ENCODE measurements around the gene MVP.
A peak's percentile ranks its signal among the peaks of the same experiment; 100 is the strongest.
"Not testable (repeated sequence)": the region's sequence is repeated elsewhere in the genome, so short reads cannot be mapped to it uniquely, and the experiment has no call there.

The MVP gene

GRCh38 chr16:29881050-29881449 lies 60.8 kb downstream of the MVP start:
- peaks cover 4% of the 10 kb centered on the region; the same call in 1 of the 2 replicates for H3K4me1 ChIP-seq (ENCODE audit: insufficient read depth, low read length)
- 94% methylated on average over 3 of the region's 3 CpGs for WGBS
- H3K9me3 ChIP-seq (ENCODE audit: insufficient read depth, low read depth, low read length) = no peaks in the 10 kb centered on the region
- H3K4me3 ChIP-seq (ENCODE audit: low read length) = no peak overlapping the region
- H3K27ac ChIP-seq (ENCODE audit: low read depth, low read length) = no peak overlapping the region
- H3K36me3 ChIP-seq (ENCODE audit: insufficient read depth, low read length) = peaks cover 14% of the 10 kb centered on the region
- peaks cover 9% of the 10 kb centered on the region for H3K27me3 ChIP-seq (ENCODE audit: insufficient read depth, low read length)
- H3K9ac ChIP-seq (ENCODE audit: low read depth, low read length) = no peak overlapping the region

GRCh38 chr16:29883987-29884386 lies 63.7 kb downstream of the MVP start:
- no peak overlapping the region for H3K27ac ChIP-seq (ENCODE audit: low read depth, low read length)
- 94% methylated on average over 6 of the region's 6 CpGs for WGBS
- peaks cover 14% of the 10 kb centered on the region for H3K36me3 ChIP-seq (ENCODE audit: insufficient read depth, low read length)
- no peak overlapping the region for H3K4me3 ChIP-seq (ENCODE audit: low read length)
- no peaks in the 10 kb centered on the region for H3K4me1 ChIP-seq (ENCODE audit: insufficient read depth, low read length)
- H3K27me3 ChIP-seq (ENCODE audit: insufficient read depth, low read length) = no peaks in the 10 kb centered on the region
- H3K9me3 ChIP-seq (ENCODE audit: insufficient read depth, low read depth, low read length) = no peaks in the 10 kb centered on the region
- no peak overlapping the region for H3K9ac ChIP-seq (ENCODE audit: low read depth, low read length)

GRCh38 chr16:29889372-29889771 lies 69.1 kb downstream of the MVP start:
- not testable (repeated sequence) for H3K9me3 ChIP-seq (ENCODE audit: insufficient read depth, low read depth, low read length); H3K27me3 ChIP-seq (ENCODE audit: insufficient read depth, low read length); H3K4me1 ChIP-seq (ENCODE audit: insufficient read depth, low read length); H3K9ac ChIP-seq (ENCODE audit: low read depth, low read length); H3K36me3 ChIP-seq (ENCODE audit: insufficient read depth, low read length); H3K27ac ChIP-seq (ENCODE audit: low read depth, low read length); H3K4me3 ChIP-seq (ENCODE audit: low read length)
- WGBS = 94% methylated on average over 3 of the region's 3 CpGs

GRCh38 chr16:29891525-29892457 lies 71.5 kb downstream of the MVP start:
- H3K27me3 ChIP-seq (ENCODE audit: insufficient read depth, low read length) = no peaks in the 10 kb centered on the region
- H3K4me1 ChIP-seq (ENCODE audit: insufficient read depth, low read length) = no peaks in the 10 kb centered on the region
- peak overlapping the region; percentile 14; the same call in 1 of the 2 replicates for H3K9ac ChIP-seq (ENCODE audit: low read depth, low read length)
- H3K4me3 ChIP-seq (ENCODE audit: low read length) = no peak overlapping the region
- no peak overlapping the region for H3K27ac ChIP-seq (ENCODE audit: low read depth, low read length)
- H3K36me3 ChIP-seq (ENCODE audit: insufficient read depth, low read length) = peaks cover 9% of the 10 kb centered on the region; the same call in 1 of the 2 replicates
- WGBS = 84% methylated on average over 10 of the region's 10 CpGs
- H3K9me3 ChIP-seq (ENCODE audit: insufficient read depth, low read depth, low read length) = no peaks in the 10 kb centered on the region

- no peaks in the 10 kb centered on the region for H3K27me3 ChIP-seq (ENCODE audit: insufficient read depth, low read length)
- peaks cover 9% of the 10 kb centered on the region; the same call in 1 of the 2 replicates for H3K36me3 ChIP-seq (ENCODE audit: insufficient read depth, low read length)
- H3K9ac ChIP-seq (ENCODE audit: low read depth, low read length) = no peak overlapping the region
- WGBS = 93% methylated on average over 6 of the region's 6 CpGs
- 0 out of 2 replicates have a peak, but pooled peaks cover under 1% of the 10 kb centered on the region for H3K4me1 ChIP-seq (ENCODE audit: insufficient read depth, low read length)
- H3K4me3 ChIP-seq (ENCODE audit: low read length) = no peak overlapping the region
- no peaks in the 10 kb centered on the region for H3K9me3 ChIP-seq (ENCODE audit: insufficient read depth, low read depth, low read length)
- no peak overlapping the region for H3K27ac ChIP-seq (ENCODE audit: low read depth, low read length)
These were observed 72.2 kb downstream of the MVP start for GRCh38 chr16:29892458-29892813.

GRCh38 chr16:29893553-29893952 lies 73.3 kb downstream of the MVP start:
- no peak overlapping the region for H3K4me3 ChIP-seq (ENCODE audit: low read length)
- H3K4me1 ChIP-seq (ENCODE audit: insufficient read depth, low read length) = peaks cover 11% of the 10 kb centered on the region; the same call in 1 of the 2 replicates
- WGBS = 95% methylated on average over 3 of the region's 3 CpGs
- H3K36me3 ChIP-seq (ENCODE audit: insufficient read depth, low read length) = peaks cover 9% of the 10 kb centered on the region; the same call in 1 of the 2 replicates
- H3K27ac ChIP-seq (ENCODE audit: low read depth, low read length) = no peak overlapping the region
- H3K9me3 ChIP-seq (ENCODE audit: insufficient read depth, low read depth, low read length) = no peaks in the 10 kb centered on the region
- H3K9ac ChIP-seq (ENCODE audit: low read depth, low read length) = no peak overlapping the region
- H3K27me3 ChIP-seq (ENCODE audit: insufficient read depth, low read length) = no peaks in the 10 kb centered on the region

GRCh38 chr16:29894352-29894751 lies 74.1 kb downstream of the MVP start:
- no peaks in the 10 kb centered on the region for H3K27me3 ChIP-seq (ENCODE audit: insufficient read depth, low read length)
- H3K4me3 ChIP-seq (ENCODE audit: low read length) = no peak overlapping the region
- H3K9ac ChIP-seq (ENCODE audit: low read depth, low read length) = no peak overlapping the region
- WGBS = 88% methylated on average over 4 of the region's 4 CpGs
- H3K36me3 ChIP-seq (ENCODE audit: insufficient read depth, low read length) = peaks cover 9% of the 10 kb centered on the region; the same call in 1 of the 2 replicates
- H3K4me1 ChIP-seq (ENCODE audit: insufficient read depth, low read length) = peaks cover 11% of the 10 kb centered on the region; the same call in 1 of the 2 replicates
- H3K27ac ChIP-seq (ENCODE audit: low read depth, low read length) = no peak overlapping the region
- H3K9me3 ChIP-seq (ENCODE audit: insufficient read depth, low read depth, low read length) = no peaks in the 10 kb centered on the region

- H3K4me3 ChIP-seq (ENCODE audit: low read length) = no peak overlapping the region
- H3K27ac ChIP-seq (ENCODE audit: low read depth, low read length) = no peak overlapping the region
- no peaks in the 10 kb centered on the region for H3K9me3 ChIP-seq (ENCODE audit: insufficient read depth, low read depth, low read length)
- peaks cover 11% of the 10 kb centered on the region; the same call in 1 of the 2 replicates for H3K4me1 ChIP-seq (ENCODE audit: insufficient read depth, low read length)
- no peak overlapping the region for H3K9ac ChIP-seq (ENCODE audit: low read depth, low read length)
- no peaks in the 10 kb centered on the region for H3K27me3 ChIP-seq (ENCODE audit: insufficient read depth, low read length)
- WGBS = 81% methylated on average over 11 of the region's 15 CpGs
- peaks cover 9% of the 10 kb centered on the region; the same call in 1 of the 2 replicates for H3K36me3 ChIP-seq (ENCODE audit: insufficient read depth, low read length)
These were observed 76.6 kb downstream of the MVP start for GRCh38 chr16:29896841-29897240.

- 86% methylated on average over 4 of the region's 4 CpGs for WGBS
These were observed 77.1 kb downstream of the MVP start for GRCh38 chr16:29897333-29897732.

More at GRCh38 chr16:29897333-29897732, 77.1 kb downstream of the MVP start:
- Histone ChIP-seq H3K27me3 (ENCODE audit: insufficient read depth, low read length) (no peaks in the 10 kb centered on the region), H3K27ac (ENCODE audit: low read depth, low read length) (no peak overlapping the region), H3K4me1 (ENCODE audit: insufficient read depth, low read length) (peaks cover 11% of the 10 kb centered on the region; the same call in 1 of the 2 replicates), H3K4me3 (ENCODE audit: low read length) (peak overlapping the region; percentile 99; the same call in 1 of the 2 replicates), H3K36me3 (ENCODE audit: insufficient read depth, low read length) (peaks cover 9% of the 10 kb centered on the region; the same call in 1 of the 2 replicates), H3K9me3 (ENCODE audit: insufficient read depth, low read depth, low read length) (no peaks in the 10 kb centered on the region), H3K9ac (ENCODE audit: low read depth, low read length) (no peak overlapping the region)

All from HUES64 (cell line).